Mucosa of stomach (tissue), 1 donor: ENCODE results near the gene SORT1.
"Not testable (repeated sequence)": the region's sequence is repeated elsewhere in the genome, so short reads cannot be mapped to it uniquely, and the experiment has no call there.

ENCODE experiments used
- H3K27me3 ChIP-seq: one replicate; pipeline ENCODE4 v1.7.0; 2013; ENCODE audit warnings: mild to moderate bottlenecking, low read length; ENCODE audit not compliant: control insufficient read depth, insufficient read depth
- H3K36me3 ChIP-seq: one replicate; pipeline ENCODE4 v1.7.0; 2013; ENCODE audit warnings: low read length; ENCODE audit not compliant: control insufficient read depth, insufficient read depth
- H3K4me1 ChIP-seq: one replicate; pipeline ENCODE4 v1.7.0; 2013; ENCODE audit warnings: mild to moderate bottlenecking, low read length; ENCODE audit not compliant: control insufficient read depth, insufficient read depth
- H3K4me3 ChIP-seq: one replicate; pipeline ENCODE4 v1.7.0; 2013; ENCODE audit warnings: low read length
- H3K9ac ChIP-seq: one replicate; pipeline ENCODE4 v1.7.0; 2013; ENCODE audit warnings: mild to moderate bottlenecking, low read length, moderate library complexity
- H3K9me3 ChIP-seq: one replicate; pipeline ENCODE4 v1.7.0; 2013; ENCODE audit warnings: mild to moderate bottlenecking, low read length, moderate library complexity; ENCODE audit not compliant: control insufficient read depth
- donor health status: Pancreatic carcinoma.

SORT1 gene

GRCh38 chr1:109316506-109316905, 81.2 kb downstream of the SORT1 start:
- Histone ChIP-seq H3K4me1 (no peaks in the 10 kb centered on the region), H3K36me3 (peaks cover 5% of the 10 kb centered on the region), H3K9ac (no peak overlapping the region), H3K9me3 (no peaks in the 10 kb centered on the region), H3K27me3 (no peaks in the 10 kb centered on the region), H3K4me3 (no peak overlapping the region)

- Histone ChIP-seq H3K4me3 (no peak overlapping the region), H3K4me1 (no peaks in the 10 kb centered on the region), H3K9ac (no peak overlapping the region), H3K9me3 (no peaks in the 10 kb centered on the region), H3K36me3 (no peaks in the 10 kb centered on the region), H3K27me3 (no peaks in the 10 kb centered on the region)
Observed at GRCh38 chr1:109315288-109315687, 82.4 kb downstream of the SORT1 start.

DNA sequence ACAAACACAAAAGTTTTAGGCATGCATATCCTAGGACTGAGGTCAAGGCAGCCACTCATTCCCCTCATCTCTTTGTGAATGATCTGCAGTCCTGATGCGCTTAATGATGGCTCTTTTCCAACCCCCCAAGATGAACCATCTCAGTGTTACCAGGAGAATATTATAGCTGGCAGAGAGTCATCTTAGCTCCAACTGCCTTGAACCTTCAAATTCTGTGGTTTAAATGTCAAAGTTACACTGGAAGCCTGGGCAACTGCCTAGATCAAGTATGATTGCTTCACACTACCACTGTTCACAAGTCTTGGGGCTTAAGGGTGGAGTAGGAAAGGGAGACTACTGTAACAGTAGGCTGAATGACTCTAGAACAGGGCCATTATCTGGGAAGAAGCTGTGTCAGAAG, 82.9 kb downstream of the SORT1 start:
- Histone ChIP-seq H3K4me3 (no peak overlapping the region), H3K9me3 (no peaks in the 10 kb centered on the region), H3K36me3 (no peaks in the 10 kb centered on the region), H3K9ac (no peak overlapping the region), H3K4me1 (no peaks in the 10 kb centered on the region), H3K27me3 (no peaks in the 10 kb centered on the region)

DNA sequence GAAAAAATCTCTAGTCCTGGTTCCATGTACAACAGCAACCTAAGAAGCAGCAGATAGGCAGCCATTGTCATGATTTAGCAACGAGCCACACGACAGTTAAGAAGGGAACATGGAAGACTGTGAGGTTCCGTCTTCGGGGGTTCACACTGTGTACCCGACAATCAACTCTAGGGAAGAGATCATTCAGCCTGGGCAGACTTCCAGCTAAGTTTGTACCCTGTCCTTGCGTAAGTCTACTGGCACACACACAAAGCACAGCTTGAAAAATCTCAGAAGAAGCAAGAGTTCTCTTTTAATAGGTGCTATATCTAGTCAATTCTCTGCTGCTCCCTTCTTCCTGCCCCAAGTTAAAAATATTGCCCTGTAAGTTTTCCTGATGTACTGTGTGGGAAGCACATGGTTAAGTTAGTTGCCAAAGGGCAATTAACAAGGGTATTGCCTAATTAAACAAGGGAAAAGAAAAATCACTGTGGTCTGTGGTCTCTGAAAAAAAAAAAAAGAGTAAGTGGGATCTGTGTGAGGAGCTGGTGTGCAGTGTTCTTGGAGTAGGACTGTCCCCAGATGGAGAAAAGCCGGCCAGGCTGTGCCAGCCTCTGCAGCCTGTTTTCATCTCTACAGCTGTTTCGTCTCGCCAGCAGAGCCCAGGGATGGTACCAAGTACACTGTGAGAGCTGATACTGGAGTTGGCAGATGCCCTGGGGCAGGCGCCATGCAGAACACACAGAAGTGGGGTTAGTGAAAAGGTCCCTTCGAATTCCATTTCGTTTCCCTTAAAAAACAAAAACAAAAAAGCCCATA, 84.5 kb downstream of the SORT1 start:
- no peaks in the 10 kb centered on the region for H3K4me1 ChIP-seq
- H3K36me3 ChIP-seq: no peaks in the 10 kb centered on the region
- H3K27me3 ChIP-seq: no peaks in the 10 kb centered on the region
- no peak overlapping the region for H3K9ac ChIP-seq
- H3K9me3 ChIP-seq: no peaks in the 10 kb centered on the region
- no peak overlapping the region for H3K4me3 ChIP-seq

- Histone ChIP-seq H3K27me3 (no peaks in the 10 kb centered on the region), H3K36me3 (no peaks in the 10 kb centered on the region), H3K9ac (no peak overlapping the region), H3K4me3 (no peak overlapping the region), H3K4me1 (peaks cover 7% of the 10 kb centered on the region), H3K9me3 (no peaks in the 10 kb centered on the region)
Observed at GRCh38 chr1:109312246-109312645, 85.5 kb downstream of the SORT1 start.

DNA sequence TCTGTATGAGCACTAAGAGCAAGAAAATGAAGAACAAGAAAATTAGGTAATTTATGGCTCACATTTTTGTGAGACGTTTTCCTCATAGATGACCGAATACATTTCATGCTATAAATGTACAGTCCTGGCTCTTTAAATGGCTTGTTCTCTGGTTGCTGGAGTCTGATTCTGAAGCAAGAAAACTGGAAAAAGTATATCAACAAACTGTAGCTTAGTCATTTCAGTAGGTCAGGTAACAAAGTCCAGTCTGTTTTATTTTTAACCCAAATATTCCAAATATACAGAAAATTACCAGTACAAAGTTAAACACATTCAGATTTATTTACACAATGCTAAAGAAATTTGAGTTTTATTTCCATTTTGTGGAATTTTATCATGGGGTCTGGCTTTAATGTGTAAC, 88.4 kb downstream of the SORT1 start:
- peaks cover 13% of the 10 kb centered on the region for H3K4me1 ChIP-seq
- H3K4me3 ChIP-seq: no peak overlapping the region
- H3K9ac ChIP-seq: no peak overlapping the region

DNA sequence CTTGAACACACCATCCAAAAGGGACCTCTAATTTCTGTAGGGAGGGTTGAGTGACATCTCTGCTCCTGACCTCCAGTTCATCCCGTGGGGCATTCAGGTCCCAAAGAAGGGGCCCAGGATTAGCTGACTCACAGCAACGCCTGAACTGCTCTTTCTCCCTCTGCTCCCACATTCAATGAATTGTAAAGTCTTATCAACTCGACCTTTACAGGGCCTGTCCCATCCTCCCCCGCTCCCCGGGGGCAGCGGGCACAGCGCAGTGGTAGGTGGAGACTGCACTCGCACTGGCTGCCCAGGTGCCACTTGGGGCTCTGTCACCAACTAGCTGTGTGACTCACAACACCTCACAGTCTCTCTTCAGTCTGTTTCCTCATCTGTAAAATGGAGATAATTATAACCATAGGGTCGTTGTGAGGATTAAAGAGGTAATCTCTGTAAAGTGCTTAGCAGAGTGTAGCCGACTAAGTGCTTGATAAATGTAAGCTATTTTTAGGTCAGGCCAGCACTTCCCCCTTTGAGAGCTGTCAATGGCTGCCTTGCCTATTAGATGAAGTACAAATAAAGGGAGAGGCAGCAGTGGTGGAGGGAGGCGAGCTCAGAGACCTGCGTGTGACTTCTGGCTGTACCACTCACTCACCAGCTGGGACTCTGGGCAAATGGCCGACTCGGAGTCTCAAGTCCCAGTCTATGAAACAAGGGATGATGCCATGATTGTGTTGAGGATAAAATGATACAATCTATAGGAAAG, 90.3 kb downstream of the SORT1 start:
- no peak overlapping the region for H3K4me3 ChIP-seq
- no peak overlapping the region for H3K9ac ChIP-seq
- no peaks in the 10 kb centered on the region for H3K9me3 ChIP-seq
- H3K27me3 ChIP-seq: no peaks in the 10 kb centered on the region
- no peaks in the 10 kb centered on the region for H3K36me3 ChIP-seq
- H3K4me1 ChIP-seq: peaks cover 13% of the 10 kb centered on the region

More for the DNA sequence above, 88.4 kb downstream of the SORT1 start:
- no peaks in the 10 kb centered on the region for H3K9me3 ChIP-seq
- H3K36me3 ChIP-seq: no peaks in the 10 kb centered on the region
- H3K27me3 ChIP-seq: no peaks in the 10 kb centered on the region

DNA sequence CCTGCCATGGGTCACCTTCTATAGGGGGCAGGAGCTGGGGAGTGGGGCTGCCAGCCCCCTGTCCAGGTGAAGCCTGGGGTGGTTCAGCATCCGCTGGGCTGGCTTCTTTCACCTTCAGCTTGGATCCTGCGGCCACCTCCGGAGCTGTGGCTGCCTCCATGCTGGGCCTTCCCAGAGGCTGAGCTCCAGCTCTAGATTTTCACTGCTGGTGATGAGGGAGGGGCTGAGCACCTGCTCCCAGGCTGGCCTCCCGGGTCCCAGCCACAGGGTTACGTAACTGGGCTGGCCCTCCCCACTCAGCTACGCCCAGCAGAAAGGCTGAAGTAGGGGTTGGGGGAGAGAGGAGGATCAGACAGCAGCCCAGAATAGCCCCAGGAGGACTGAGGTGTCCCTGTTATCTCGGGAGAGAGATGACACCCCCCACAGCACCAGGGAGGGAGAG, 90.9 kb downstream of the SORT1 start, which contains the start of gene MYBPHL:
MYBPHL (minus strand) TSS at position 180 of the 442 bp plus-strand sequence; CDS start at position 160, 20 bp downstream.
- Histone ChIP-seq H3K4me3 (no peak within 1 kb of the TSS), H3K4me1 (peaks cover 13% of the 10 kb centered on the region), H3K36me3 (no peaks in the 10 kb centered on the region), H3K9ac (no peak within 1 kb of the TSS), H3K27me3 (no peaks in the 10 kb centered on the region), H3K9me3 (no peaks in the 10 kb centered on the region)

GRCh38 chr1:109305991-109306390, 91.7 kb downstream of the SORT1 start:
- not testable (repeated sequence) for H3K9ac ChIP-seq, H3K27me3 ChIP-seq, H3K36me3 ChIP-seq, H3K4me3 ChIP-seq, H3K9me3 ChIP-seq
- peaks cover 13% of the 10 kb centered on the region for H3K4me1 ChIP-seq

DNA sequence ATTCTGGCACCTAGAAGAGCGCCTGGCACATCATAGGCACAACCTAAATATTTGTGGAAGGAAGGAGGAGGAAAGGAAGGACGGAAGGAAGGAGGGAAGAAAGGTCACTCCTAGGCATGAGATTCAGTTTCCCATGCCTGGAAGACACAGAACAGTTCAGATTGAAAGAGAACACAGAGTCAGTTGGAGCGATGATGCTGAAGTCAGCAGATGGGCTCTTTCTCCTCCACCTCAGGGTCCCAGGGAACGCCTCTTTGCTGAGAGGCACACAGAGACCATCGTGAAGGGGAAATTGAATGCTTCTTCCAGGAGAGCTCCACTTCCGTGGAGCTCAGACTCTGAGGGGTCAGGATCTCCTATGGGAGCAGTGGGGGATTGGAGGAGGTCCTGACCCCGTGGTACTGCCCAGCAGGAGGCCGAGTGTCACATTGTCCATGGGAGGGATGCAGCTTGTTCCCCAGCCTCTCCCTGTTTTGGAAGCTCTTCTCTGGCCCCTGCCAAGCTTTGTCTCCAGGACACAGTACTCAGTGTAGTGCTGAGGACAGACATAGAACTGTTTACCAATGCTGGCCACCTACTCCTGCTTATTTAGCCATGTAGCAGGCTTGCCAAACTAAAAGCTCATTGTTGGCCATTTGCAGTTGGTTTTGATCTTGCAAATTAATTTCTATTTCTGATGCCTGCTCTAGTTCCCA, 93.3 kb downstream of the SORT1 start:
- H3K4me3 ChIP-seq: no peak overlapping the region
- no peaks in the 10 kb centered on the region for H3K36me3 ChIP-seq
- no peak overlapping the region for H3K9ac ChIP-seq
- H3K9me3 ChIP-seq: no peaks in the 10 kb centered on the region
- H3K27me3 ChIP-seq: no peaks in the 10 kb centered on the region
- H3K4me1 ChIP-seq: peaks cover 13% of the 10 kb centered on the region

GRCh38 chr1:109301874-109302273, 95.8 kb downstream of the SORT1 start:
- Histone ChIP-seq H3K9ac (no peak overlapping the region), H3K9me3 (no peaks in the 10 kb centered on the region), H3K27me3 (no peaks in the 10 kb centered on the region), H3K4me3 (no peak overlapping the region), H3K4me1 (peaks cover 3% of the 10 kb centered on the region), H3K36me3 (no peaks in the 10 kb centered on the region)

- no peak overlapping the region for H3K9ac ChIP-seq
- H3K4me1 ChIP-seq: no peaks in the 10 kb centered on the region
- no peaks in the 10 kb centered on the region for H3K36me3 ChIP-seq
- no peaks in the 10 kb centered on the region for H3K9me3 ChIP-seq
- H3K4me3 ChIP-seq: no peak overlapping the region
- H3K27me3 ChIP-seq: no peaks in the 10 kb centered on the region
Observed at GRCh38 chr1:109300650-109301151, 97.0 kb downstream of the SORT1 start.
